ENCODE results near the gene LRRC25.

LRRC25 gene

GRCh38 chr19:18401580-18402112, 4.2 kb upstream of the LRRC25 start:
- H3K27ac ChIP-seq (ENCODE audit: insufficient read depth, low read length, poor library complexity, severe bottlenecking) = no peak overlapping the region
- no peaks in the 10 kb centered on the region for H3K9me3 ChIP-seq (ENCODE audit: control insufficient read depth, low read length)
- H3K36me3 ChIP-seq (ENCODE audit: control insufficient read depth, insufficient read depth, low read length) = no peaks in the 10 kb centered on the region
- no peak overlapping the region for H3K4me3 ChIP-seq (ENCODE audit: insufficient read depth, low read depth, low read length, poor library complexity, severe bottlenecking)
- peaks cover 8% of the 10 kb centered on the region for H3K4me1 ChIP-seq (ENCODE audit: control insufficient read depth, insufficient read depth, low read length, poor library complexity, severe bottlenecking)
- H3K27me3 ChIP-seq (replicated peaks; ENCODE audit: control insufficient read depth, insufficient read depth, low read length, poor library complexity, severe bottlenecking) = peaks cover 8% of the 10 kb centered on the region
- no peak for DNase-seq

GRCh38 chr19:18399008-18399407, 1.6 kb upstream of the LRRC25 start:
- Histone ChIP-seq H3K4me3 (ENCODE audit: insufficient read depth, low read depth, low read length, poor library complexity, severe bottlenecking) (no peak overlapping the region), H3K27ac (ENCODE audit: insufficient read depth, low read length, poor library complexity, severe bottlenecking) (no peak overlapping the region), H3K4me1 (ENCODE audit: control insufficient read depth, insufficient read depth, low read length, poor library complexity, severe bottlenecking) (peaks cover 8% of the 10 kb centered on the region), H3K27me3 (replicated peaks; ENCODE audit: control insufficient read depth, insufficient read depth, low read length, poor library complexity, severe bottlenecking) (peaks cover 8% of the 10 kb centered on the region), H3K9me3 (ENCODE audit: control insufficient read depth, low read length) (no peaks in the 10 kb centered on the region), H3K36me3 (ENCODE audit: control insufficient read depth, insufficient read depth, low read length) (no peaks in the 10 kb centered on the region)
- DNase-seq = no peak

- Histone ChIP-seq H3K4me1 (ENCODE audit: control insufficient read depth, insufficient read depth, low read length, poor library complexity, severe bottlenecking) (peaks cover 8% of the 10 kb centered on the region), H3K4me3 (ENCODE audit: insufficient read depth, low read depth, low read length, poor library complexity, severe bottlenecking) (no peak overlapping the region), H3K27me3 (replicated peaks; ENCODE audit: control insufficient read depth, insufficient read depth, low read length, poor library complexity, severe bottlenecking) (peaks cover 8% of the 10 kb centered on the region)
Observed at GRCh38 chr19:18396471-18397241, 766 bp downstream of the LRRC25 start.

GRCh38 chr19:18393836-18394235, 3.6 kb downstream of the LRRC25 start:
- Histone ChIP-seq H3K9me3 (ENCODE audit: control insufficient read depth, low read length) (no peaks in the 10 kb centered on the region), H3K27me3 (replicated peaks; ENCODE audit: control insufficient read depth, insufficient read depth, low read length, poor library complexity, severe bottlenecking) (peaks cover 8% of the 10 kb centered on the region), H3K4me1 (ENCODE audit: control insufficient read depth, insufficient read depth, low read length, poor library complexity, severe bottlenecking) (peaks cover 8% of the 10 kb centered on the region), H3K36me3 (ENCODE audit: control insufficient read depth, insufficient read depth, low read length) (no peaks in the 10 kb centered on the region), H3K4me3 (ENCODE audit: insufficient read depth, low read depth, low read length, poor library complexity, severe bottlenecking) (no peak overlapping the region), H3K27ac (ENCODE audit: insufficient read depth, low read length, poor library complexity, severe bottlenecking) (no peak overlapping the region)
- DNase-seq = no peak

More at GRCh38 chr19:18396471-18397241, 766 bp downstream of the LRRC25 start:
- no peaks in the 10 kb centered on the region for H3K36me3 ChIP-seq (ENCODE audit: control insufficient read depth, insufficient read depth, low read length)
- H3K9me3 ChIP-seq (ENCODE audit: control insufficient read depth, low read length) = no peaks in the 10 kb centered on the region
- DNase-seq = no peak
- no peak overlapping the region for H3K27ac ChIP-seq (ENCODE audit: insufficient read depth, low read length, poor library complexity, severe bottlenecking)

GRCh38 chr19:18392926-18393325, 4.5 kb downstream of the LRRC25 start:
- Histone ChIP-seq H3K27ac (ENCODE audit: insufficient read depth, low read length, poor library complexity, severe bottlenecking) (no peak overlapping the region), H3K9me3 (ENCODE audit: control insufficient read depth, low read length) (no peaks in the 10 kb centered on the region), H3K4me3 (ENCODE audit: insufficient read depth, low read depth, low read length, poor library complexity, severe bottlenecking) (no peak overlapping the region), H3K27me3 (replicated peaks; ENCODE audit: control insufficient read depth, insufficient read depth, low read length, poor library complexity, severe bottlenecking) (peaks cover 8% of the 10 kb centered on the region), H3K4me1 (ENCODE audit: control insufficient read depth, insufficient read depth, low read length, poor library complexity, severe bottlenecking) (peaks cover 16% of the 10 kb centered on the region), H3K36me3 (ENCODE audit: control insufficient read depth, insufficient read depth, low read length) (no peaks in the 10 kb centered on the region)
- DNase-seq = no peak

GRCh38 chr19:18392417-18392816, 5.0 kb downstream of the LRRC25 start:
- H3K4me1 ChIP-seq (ENCODE audit: control insufficient read depth, insufficient read depth, low read length, poor library complexity, severe bottlenecking) = peaks cover 14% of the 10 kb centered on the region
- DNase-seq = no peak
- no peak overlapping the region for H3K4me3 ChIP-seq (ENCODE audit: insufficient read depth, low read depth, low read length, poor library complexity, severe bottlenecking)
- H3K36me3 ChIP-seq (ENCODE audit: control insufficient read depth, insufficient read depth, low read length) = no peaks in the 10 kb centered on the region
- no peak overlapping the region for H3K27ac ChIP-seq (ENCODE audit: insufficient read depth, low read length, poor library complexity, severe bottlenecking)
- no peaks in the 10 kb centered on the region for H3K9me3 ChIP-seq (ENCODE audit: control insufficient read depth, low read length)
- peaks cover 6% of the 10 kb centered on the region for H3K27me3 ChIP-seq (replicated peaks; ENCODE audit: control insufficient read depth, insufficient read depth, low read length, poor library complexity, severe bottlenecking)

- no peak overlapping the region for H3K4me3 ChIP-seq (ENCODE audit: insufficient read depth, low read depth, low read length, poor library complexity, severe bottlenecking)
- H3K27me3 ChIP-seq (replicated peaks; ENCODE audit: control insufficient read depth, insufficient read depth, low read length, poor library complexity, severe bottlenecking) = peaks cover 2% of the 10 kb centered on the region
- H3K4me1 ChIP-seq (ENCODE audit: control insufficient read depth, insufficient read depth, low read length, poor library complexity, severe bottlenecking) = peaks cover 9% of the 10 kb centered on the region
- H3K9me3 ChIP-seq (ENCODE audit: control insufficient read depth, low read length) = no peaks in the 10 kb centered on the region
- no peak overlapping the region for H3K27ac ChIP-seq (ENCODE audit: insufficient read depth, low read length, poor library complexity, severe bottlenecking)
- no peak for DNase-seq
- no peaks in the 10 kb centered on the region for H3K36me3 ChIP-seq (ENCODE audit: control insufficient read depth, insufficient read depth, low read length)
Observed at GRCh38 chr19:18391509-18392075, 5.8 kb downstream of the LRRC25 start.

- DNase-seq = no peak
- H3K36me3 ChIP-seq (ENCODE audit: control insufficient read depth, insufficient read depth, low read length) = no peaks in the 10 kb centered on the region
- H3K27ac ChIP-seq (ENCODE audit: insufficient read depth, low read length, poor library complexity, severe bottlenecking) = no peak overlapping the region
- peaks cover 14% of the 10 kb centered on the region for H3K27me3 ChIP-seq (replicated peaks; ENCODE audit: control insufficient read depth, insufficient read depth, low read length, poor library complexity, severe bottlenecking)
- no peak overlapping the region for H3K4me3 ChIP-seq (ENCODE audit: insufficient read depth, low read depth, low read length, poor library complexity, severe bottlenecking)
- no peaks in the 10 kb centered on the region for H3K9me3 ChIP-seq (ENCODE audit: control insufficient read depth, low read length)
- H3K4me1 ChIP-seq (ENCODE audit: control insufficient read depth, insufficient read depth, low read length, poor library complexity, severe bottlenecking) = peaks cover 9% of the 10 kb centered on the region
Observed at GRCh38 chr19:18390065-18390907, 7.1 kb downstream of the LRRC25 start.

- Histone ChIP-seq H3K4me1 (ENCODE audit: control insufficient read depth, insufficient read depth, low read length, poor library complexity, severe bottlenecking) (peaks cover 9% of the 10 kb centered on the region), H3K27me3 (replicated peaks; ENCODE audit: control insufficient read depth, insufficient read depth, low read length, poor library complexity, severe bottlenecking) (peaks cover 14% of the 10 kb centered on the region), H3K27ac (ENCODE audit: insufficient read depth, low read length, poor library complexity, severe bottlenecking) (no peak overlapping the region), H3K9me3 (ENCODE audit: control insufficient read depth, low read length) (no peaks in the 10 kb centered on the region), H3K4me3 (ENCODE audit: insufficient read depth, low read depth, low read length, poor library complexity, severe bottlenecking) (no peak overlapping the region), H3K36me3 (ENCODE audit: control insufficient read depth, insufficient read depth, low read length) (no peaks in the 10 kb centered on the region)
- no peak for DNase-seq
Observed at GRCh38 chr19:18389726-18390064, 7.7 kb downstream of the LRRC25 start.
